Smooth muscle cell of the brain vasculature (primary cell): ENCODE measurements around the gene GABBR2.

Experiments
- DNase-seq: peaks from one replicate; pipeline ENCODE4 v3.0.0-alpha.2; 2012; ENCODE audit warnings: low read depth, low spot score

The GABBR2 gene

DNA sequence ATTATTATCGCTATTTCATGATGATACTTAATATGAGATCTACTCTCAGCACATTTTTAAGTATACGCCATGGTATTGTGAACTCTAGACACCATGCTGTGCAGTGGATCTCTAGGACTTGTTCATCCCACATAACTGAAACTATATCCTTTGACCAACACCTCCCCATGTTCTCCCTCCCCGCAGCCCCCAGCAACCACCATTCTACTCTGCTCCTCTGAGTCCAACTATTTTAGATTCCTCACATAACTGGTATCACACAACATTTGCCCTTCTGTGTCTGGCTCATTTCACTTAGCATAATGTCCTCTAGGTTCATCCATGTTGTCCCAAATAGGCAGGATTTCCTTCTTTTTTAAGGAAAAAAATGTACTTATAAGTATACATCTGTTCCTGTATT, 446.7 kb downstream of the GABBR2 start:
- no peak for DNase-seq

GRCh38 chr9:98260635-98261034, 448.1 kb downstream of the GABBR2 start:
- no peak for DNase-seq

DNA sequence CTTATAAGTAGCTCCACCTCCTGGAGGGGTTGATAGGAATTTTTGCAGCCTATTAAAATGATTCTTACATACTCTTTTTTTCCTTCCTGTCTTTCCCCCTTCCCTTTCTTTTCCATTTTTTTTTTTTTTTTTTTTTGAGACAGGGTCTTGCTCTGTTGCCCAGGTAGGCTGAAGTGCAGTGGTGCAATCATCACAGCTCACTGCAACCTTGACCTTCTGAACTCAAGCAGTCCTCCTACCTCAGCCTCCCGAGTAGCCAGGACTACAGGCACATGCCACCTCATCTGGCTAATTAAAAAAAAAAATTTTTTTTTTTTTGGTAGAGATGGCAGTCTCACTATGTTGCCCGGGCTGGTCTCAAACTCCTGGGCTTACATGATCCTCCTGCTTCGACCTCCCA, 448.9 kb downstream of the GABBR2 start:
- no peak for DNase-seq

- no peak for DNase-seq
Observed at GRCh38 chr9:98256756-98257155, 452.0 kb downstream of the GABBR2 start.

DNA sequence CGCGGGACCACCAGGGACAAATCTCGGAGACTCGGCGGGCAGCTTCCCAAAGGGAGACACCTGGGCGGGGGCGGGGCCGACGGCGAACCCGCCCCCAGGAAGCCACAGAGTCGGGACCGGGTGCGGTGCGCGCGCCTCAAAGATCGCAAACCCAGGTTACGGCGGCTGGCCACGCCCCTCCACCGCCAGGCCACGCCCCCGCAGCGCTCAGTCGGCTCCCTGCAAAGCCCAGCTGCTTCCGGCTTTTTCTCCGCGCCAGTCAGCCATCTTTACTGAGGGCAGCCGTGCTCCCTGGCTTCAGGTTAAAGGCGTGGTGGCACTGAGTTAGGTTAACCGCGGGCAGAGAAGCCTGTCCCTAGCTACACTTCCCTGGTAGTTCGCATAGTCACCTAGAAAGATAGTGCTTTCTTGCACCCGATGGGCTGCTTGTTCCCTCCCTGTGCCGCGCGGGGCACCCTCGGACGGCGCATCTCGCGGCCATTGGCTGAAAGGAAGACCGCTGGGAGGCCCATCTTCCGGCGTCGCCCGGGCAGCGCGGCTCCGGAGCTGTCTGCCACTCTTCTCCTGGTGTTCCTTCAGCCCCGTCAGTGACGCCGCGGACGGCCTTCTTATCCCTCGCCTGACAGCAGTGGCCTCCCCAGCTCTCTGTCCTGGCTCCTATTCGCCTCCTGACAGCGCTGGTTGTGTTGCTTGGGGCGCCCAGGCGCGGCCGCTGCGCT, 453.0 kb downstream of the GABBR2 start, which contains the start of gene TBC1D2:
TSS of gene TBC1D2 (minus strand) at position 72 of the 719 bp plus-strand sequence. CDS start 108 bp downstream, outside the sequence.
- DNase-seq = peak; percentile 87

DNA sequence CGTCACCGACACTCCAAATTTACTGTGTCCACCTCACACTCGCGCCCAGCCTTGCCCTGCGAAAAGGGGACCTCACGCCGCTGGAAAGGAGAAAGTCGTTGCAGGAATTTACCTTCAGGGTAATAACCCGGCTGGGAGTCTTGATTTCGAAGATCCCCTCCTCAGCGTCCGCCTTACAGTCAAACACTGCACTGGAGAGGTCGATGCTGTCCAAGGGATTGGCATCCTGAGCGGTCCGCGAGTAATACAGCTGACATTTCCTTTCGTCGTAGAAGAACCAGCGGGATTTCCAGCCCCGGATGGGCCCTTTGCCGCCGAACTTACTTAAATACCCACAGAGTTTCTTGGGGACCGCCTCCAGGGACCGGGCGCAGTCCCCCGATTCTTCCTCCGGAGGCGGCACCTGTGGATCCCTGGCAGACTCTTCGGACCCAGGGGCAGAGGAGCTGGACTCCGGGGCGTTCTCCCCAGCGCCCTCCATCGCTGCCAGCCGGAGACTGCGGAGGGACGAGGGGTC, 453.6 kb downstream of the GABBR2 start:
- DNase-seq = no peak

- no peak for DNase-seq
Observed at GRCh38 chr9:98254228-98255060, 454.3 kb downstream of the GABBR2 start.

GRCh38 chr9:98253565-98253964, 455.2 kb downstream of the GABBR2 start:
- no peak for DNase-seq

- no peak for DNase-seq
Observed at GRCh38 chr9:98251551-98251950, 457.2 kb downstream of the GABBR2 start.

DNA sequence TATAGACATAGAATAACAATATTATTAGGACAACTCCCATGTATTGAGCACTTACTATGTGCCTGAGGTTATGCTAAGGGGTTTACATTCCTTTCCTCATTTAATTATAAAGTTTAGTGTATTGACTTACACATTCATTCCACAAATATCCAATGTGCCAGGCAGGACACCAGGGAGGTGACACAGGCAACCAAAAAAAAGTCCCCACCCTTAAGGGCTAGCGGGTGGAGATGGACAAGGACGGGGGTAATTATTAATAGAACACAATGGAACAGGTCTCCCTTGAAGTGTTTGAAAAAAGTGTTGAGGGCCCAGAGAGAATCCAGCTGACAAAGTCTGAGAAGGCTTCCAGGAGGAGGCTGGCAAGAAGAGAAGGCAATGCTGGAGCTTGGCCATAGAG, 459.0 kb downstream of the GABBR2 start:
- DNase-seq = no peak

DNA sequence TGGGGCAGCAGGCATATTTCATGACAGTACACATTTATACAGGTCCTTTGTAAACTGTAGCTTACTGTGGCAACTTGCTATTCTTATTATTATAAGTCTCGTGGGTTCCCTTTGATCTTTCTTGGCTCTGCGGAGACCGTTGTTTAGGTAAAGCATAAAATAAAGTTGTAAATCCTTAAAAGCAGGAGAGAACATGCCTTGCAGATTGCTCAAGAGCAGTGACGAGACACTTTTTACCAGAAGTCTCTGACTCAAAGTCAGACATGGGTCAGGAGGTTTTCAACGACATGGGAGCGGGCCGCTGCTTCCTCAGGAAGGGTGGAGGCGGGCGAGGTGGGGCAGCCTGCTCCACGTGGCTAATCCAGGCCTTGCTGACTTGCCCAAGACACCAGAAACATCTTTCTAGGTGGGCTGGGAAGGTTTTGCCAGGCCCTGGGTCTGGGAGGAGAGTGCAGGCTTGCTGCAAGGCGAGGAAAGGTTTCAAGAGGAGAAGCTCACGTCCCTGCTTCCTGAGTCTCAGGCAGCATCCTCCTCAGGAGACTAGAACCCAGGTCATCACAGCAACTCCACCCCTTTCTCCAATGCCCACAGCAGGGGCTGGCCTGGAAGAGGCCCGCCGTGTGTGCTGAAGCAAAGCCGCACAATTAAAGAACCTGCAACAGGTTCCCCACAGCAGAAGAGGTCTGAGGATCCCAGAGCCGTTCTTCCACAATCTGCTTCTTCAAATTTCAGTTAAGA, 459.8 kb downstream of the GABBR2 start:
- DNase-seq = no peak

DNA sequence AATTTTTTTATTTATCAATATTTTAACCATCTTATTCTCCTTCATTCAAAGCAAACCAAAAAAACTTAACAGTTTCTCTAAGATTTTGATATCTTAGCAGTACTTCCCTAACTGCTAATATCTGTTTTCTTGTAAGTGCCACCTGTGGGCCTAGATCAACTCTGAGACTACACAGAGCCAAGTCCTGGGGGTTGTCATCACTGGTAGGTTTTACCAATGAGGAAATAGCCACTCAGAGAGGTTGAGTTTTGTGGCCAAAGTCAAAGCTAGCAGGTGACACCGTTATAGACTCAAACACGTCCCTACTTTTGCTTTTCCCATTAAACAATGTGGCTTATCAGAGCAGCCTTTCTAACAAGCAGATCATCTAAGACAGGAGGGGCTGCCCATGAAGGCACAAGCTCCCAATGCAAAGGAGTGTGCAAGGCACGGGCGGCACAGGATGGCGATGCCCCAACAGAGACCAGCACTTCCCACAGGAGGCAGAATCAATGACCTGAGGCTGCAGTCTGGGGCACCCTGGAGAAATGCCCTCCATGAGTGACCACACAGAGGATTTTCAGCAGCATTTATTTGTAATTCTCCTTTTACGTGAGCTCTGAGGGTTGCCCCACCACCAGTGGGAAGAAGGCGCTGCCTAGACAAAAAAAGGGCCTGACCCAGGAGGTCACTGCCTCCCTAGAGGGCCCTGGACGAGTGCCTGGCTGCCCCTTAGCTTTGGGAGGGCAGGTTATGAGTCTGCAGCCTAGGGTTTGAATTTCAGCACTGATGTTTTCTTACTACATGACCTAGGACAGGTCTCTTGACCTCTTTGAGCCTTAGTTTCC, 460.7 kb downstream of the GABBR2 start:
- DNase-seq = no peak

GRCh38 chr9:98242426-98242825, 466.3 kb downstream of the GABBR2 start:
- DNase-seq = no peak

DNA sequence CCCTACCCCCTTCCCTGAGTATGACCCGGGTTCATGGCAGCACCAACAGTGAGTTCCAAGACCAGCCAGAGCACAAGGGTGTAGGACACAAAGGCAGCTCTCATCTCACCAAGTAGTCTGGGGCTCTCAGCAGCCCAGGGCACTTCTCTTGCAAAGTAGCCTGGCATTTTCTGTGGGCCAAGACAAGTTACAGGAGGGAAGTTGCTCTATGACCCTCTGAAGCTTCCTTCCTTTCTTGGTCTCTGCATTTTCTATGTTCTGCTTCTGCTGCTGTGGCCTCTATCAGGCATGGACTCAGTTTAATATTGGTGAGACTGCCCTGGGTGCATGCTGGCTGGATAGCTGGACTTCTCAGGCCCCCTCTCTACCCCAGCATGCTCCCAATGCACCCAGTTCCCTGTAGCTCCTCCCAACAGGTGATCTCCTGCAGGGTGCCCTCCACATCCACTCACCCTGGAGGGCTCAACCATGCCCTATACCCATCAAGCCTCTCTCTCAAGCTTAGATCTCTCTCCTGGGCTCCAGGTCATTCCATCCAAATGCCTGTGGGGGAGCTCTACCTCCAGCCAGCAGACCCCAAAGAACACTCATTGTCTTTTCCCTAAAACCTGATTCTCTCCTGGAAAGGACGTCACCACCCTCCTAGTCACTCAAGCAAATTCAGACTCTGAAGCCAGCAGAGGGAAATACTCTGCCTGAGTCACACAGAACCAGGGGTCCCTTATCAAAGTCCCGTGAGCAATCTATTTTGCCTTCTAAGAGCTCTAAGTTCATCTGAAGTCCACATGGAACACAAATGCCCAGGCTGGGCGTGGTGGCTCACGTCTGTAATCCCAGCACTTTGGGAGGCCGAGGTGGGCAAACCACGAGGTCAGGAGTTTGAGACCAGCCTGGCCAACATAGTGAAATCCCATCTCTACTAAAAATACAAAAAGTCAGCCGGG, 467.1 kb downstream of the GABBR2 start:
- DNase-seq = no peak

DNA sequence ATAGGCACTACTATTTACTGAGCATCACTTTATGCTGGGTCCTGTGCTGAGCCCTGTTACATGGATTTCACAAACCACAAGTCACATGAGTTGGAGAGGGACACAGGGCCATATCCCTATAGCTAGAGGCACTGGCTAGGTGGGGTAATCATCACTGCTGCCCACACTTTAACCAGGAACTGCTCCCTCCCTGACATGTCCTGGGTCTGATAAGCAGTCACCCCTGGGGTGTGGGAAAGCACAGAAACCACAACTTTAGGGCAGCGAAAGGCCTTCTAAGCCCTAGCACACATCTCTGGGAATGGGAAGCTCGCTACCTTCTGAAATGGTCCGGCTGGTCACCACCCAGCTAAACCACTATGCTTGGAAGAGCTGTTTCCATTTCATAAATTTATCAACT, 468.3 kb downstream of the GABBR2 start:
- DNase-seq = no peak
